HG03139 (cell line): ENCODE results near the gene MARCHF2.
"Not testable (repeated sequence)": the region's sequence is repeated elsewhere in the genome, so short reads cannot be mapped to it uniquely, and the experiment has no call there.

Experiments
- ATAC-seq: cut with Tn5 transposase; IDR thresholded peaks from one replicate; pipeline ENCODE4 v1.9.1; 2021; ENCODE audit not compliant: unreplicated experiment

Gene MARCHF2

GRCh38 chr19:8404391-8405151 is 8.5 kb upstream of the MARCHF2 start:
- ATAC-seq = no peak

DNA sequence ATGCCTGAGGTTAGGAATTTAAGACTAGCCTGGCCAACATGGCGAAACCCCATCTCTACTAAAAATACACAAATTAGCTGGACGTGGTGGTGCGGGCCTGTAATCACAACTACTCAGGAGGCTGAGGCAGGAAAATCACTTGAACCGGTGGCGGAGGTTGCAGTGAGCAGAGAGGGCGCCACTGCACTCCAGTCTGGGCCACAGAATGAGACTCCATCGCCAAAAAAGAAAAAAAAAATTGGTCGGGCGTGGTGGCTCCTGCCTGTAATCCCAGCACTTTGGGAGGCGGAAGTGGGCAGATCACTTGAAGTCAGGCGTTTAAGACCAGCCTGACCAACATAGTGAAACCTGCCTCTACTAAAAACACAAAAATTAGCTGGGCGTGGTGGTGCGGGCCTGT is 2.4 kb upstream of the MARCHF2 start:
- not testable (repeated sequence) for ATAC-seq

GRCh38 chr19:8413629-8413995 is 507 bp downstream of the MARCHF2 start:
- ATAC-seq = no peak

- ATAC-seq = no peak
Measured at GRCh38 chr19:8416796-8417195, 3.7 kb downstream of the MARCHF2 start.

DNA sequence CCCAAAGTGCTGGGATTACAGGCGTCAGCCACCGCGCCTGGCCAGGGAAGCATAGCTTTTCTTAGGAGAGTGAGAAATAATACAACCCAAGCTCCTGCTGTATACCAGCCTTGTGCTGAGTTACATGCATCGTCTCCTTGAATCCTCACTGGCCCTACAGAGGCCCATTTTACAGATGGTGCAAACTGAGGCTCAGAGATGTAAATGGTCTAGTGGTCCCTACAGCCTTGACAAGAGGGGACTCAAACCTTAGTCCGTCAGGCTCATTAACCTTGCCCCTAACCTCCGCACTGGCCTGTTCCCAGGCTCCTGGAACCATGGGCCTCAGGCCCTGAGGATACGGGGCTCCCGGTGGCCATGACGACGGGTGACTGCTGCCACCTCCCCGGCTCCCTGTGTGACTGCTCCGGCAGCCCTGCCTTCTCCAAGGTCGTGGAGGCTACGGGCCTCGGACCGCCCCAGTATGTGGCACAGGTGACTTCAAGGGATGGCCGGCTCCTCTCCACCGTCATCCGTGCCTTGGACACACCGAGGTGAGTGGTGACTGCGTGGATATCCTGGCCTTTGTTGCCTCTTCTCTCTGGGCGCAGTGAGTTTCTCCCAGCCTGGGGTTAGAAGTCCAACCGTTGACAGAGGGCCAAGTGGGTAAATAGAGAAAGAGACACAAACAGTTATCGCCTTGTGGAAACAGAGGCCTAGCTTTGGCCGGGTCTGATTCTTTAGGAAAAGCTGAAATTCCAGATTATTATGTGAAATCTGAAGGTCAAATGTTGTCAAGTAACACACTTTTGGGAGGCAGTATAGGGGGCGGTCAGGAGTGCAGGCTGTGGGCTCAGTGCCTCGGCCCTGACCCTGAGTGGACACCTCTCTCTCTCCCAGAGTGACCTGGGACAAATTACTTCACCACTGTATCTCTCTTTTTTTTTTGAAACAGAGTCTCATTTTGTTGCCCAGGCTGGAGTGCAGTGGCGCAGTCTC is 8.7 kb downstream of the MARCHF2 start:
- ATAC-seq = no peak

- ATAC-seq = no peak
Measured at GRCh38 chr19:8423817-8424223, 10.7 kb downstream of the MARCHF2 start.

GRCh38 chr19:8425331-8425730 is 12.2 kb downstream of the MARCHF2 start:
- ATAC-seq = not testable (repeated sequence)

DNA sequence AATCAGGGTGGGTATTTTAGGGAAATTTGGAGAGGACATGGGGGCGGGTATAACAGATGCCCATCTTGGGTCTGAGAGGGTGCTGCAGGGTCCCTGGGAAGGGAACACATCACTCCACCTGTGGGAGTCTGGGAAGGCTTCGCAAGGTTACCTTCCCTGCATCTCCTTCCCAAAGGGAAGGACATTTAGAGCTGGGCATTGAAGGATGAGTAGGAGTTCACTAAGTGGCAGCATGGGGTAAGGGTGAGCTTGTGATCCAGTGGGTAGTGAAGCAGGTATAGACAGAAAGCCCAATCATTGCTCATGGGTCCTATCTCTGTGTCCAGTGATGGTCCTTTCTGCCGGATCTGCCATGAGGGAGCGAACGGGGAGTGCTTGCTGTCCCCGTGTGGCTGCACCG is 13.2 kb downstream of the MARCHF2 start:
- ATAC-seq = no peak

DNA sequence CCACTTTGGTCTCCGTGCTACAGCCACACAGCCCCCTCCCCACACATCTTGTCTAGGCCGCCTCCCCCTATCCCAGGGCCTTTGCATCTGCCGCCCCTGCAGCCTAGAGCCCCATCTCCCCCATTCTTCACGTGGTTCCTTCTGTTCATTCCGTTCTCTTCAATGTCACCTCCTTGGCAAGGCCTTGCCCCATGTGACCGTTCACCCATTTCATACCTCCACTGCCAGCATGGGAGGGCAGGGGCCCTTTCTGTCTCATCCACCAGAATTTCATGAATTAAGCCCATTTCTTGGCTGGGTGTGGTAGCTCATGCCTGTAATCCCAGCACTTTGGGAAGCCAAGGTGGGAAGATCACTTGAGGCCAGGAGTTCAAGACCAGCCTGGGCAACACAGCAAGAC is 15.9 kb downstream of the MARCHF2 start:
- no peak for ATAC-seq

- no peak for ATAC-seq
Measured at GRCh38 chr19:8429826-8430225, 16.7 kb downstream of the MARCHF2 start.

- no peak for ATAC-seq
Measured at GRCh38 chr19:8430650-8431049, 17.5 kb downstream of the MARCHF2 start.

GRCh38 chr19:8438236-8438635 is 25.1 kb downstream of the MARCHF2 start:
- ATAC-seq = no peak

DNA sequence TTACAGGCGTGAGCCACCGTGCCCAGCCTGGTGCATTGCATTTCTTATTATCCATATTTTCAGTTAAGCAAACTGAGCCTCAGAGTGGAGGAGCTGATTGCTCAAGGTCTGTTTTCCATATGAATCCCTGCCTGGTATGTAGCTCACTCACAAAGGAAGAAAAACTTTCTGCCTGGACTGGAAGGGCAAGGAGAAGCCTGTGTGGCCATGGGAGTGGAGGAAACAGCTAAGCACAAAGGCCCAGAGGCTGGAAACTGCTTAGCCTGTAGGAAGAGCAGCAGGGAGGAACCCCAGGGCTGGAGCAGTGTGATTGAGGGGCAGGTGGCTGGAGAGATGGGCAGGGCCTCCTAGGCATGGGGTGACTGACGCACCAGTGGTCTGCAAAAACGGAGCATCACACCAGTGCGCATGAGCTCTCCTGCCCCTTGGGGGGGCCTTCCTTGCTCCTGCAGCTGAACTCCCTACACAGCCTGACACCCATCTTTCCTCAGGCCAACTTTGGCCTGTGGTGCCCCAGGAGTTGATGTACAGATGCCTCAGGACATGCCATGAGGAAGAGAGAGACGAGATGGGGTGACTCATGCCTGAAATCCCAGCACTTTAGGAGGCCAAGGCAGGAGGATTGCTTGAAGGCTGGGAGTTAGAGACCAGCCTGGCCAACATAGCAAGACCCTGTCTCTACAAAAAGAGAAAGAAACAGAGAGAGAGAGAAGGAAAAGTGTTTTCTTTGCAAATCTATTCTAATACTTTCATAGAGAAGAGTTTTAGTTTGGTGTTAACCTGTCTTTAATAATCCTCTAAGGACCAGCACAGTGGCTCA is 28.8 kb downstream of the MARCHF2 start:
- ATAC-seq = no peak

DNA sequence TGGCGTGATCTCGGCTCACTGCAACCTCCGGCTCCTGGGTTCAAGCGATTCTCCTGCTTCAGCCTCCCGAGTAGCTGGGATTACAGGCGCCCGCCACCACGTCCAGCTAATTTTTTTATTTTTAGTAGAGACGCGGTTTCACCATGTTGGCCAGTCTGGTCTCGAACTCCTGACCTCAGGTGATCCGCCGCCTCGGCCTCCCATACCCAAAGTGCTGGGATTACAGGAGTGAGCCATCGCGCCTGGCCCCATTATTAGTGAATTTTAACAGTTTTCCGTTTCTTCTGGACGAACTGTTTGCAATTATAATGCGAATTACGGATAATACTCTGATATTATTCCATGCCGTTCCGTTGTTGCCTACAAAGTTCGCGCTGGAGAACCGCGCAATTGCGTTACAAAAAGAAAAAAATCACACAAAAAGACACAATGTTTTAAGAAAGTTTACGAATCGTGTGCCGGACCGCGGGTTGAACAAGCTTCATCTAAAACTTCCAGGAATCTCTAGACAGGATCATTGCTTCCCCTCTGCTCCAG is 31.1 kb downstream of the MARCHF2 start:
- not testable (repeated sequence) for ATAC-seq

GRCh38 chr19:8444677-8445487 is 31.8 kb downstream of the MARCHF2 start, which contains the start of gene HNRNPM:
TSS of gene HNRNPM (plus strand) at chr19:8444975. CDS start at chr19:8444999, 24 bp downstream.
- peak; percentile 85 for ATAC-seq

- ATAC-seq = peak; percentile 17
Measured at GRCh38 chr19:8445488-8446001, 32.4 kb downstream of the MARCHF2 start.

GRCh38 chr19:8446061-8446709 is 33.1 kb downstream of the MARCHF2 start:
- no peak for ATAC-seq

DNA sequence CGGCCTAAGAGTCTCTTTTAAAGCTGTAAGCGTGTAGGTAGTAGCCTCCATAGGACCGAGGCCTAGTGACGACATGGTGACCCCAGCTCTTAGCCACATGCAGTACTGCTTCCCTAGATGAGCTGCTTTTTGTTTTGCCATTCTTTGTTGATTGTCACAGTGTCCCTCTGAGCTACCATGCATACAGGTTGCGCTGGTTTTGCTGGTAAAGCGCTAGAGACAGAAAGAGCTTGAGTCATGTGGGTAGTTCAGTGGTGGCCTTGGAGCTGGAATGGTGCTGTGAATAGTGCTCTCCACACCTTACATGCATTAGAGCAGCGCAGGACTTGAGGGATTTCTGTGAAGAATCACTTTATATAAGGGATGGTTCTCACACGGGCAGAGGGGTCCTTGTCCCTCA is 36.7 kb downstream of the MARCHF2 start:
- ATAC-seq = no peak

DNA sequence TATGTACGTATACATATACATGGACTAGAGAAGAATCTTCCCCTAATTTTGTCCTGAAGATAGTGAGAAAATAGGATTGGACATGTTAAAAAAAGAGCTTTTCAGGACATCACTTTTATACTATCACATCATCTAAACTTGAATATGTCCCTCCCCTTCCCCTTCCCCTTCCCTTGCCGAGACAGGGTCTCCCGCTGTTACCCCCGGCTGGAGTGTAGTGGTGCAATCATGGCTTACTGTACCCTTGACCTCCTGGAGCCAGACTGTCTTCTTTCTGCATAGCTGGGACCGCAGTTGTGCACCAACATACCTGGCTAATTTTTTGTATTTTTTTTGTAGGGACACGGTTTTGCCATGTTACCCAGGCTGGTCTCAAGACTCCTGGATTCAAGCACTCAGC is 38.3 kb downstream of the MARCHF2 start:
- ATAC-seq = no peak
